HG02870 (cell line): ENCODE measurements around the gene PSMD10.

Experiments used
- ATAC-seq: cut with Tn5 transposase; IDR thresholded peaks from one replicate; pipeline ENCODE4 v1.9.1; 2021; ENCODE audit warnings: mild to moderate bottlenecking, moderate library complexity; ENCODE audit not compliant: unreplicated experiment

PSMD10 gene

GRCh38 chrX:108091264-108091877, at the start of gene PSMD10, which contains the start of gene ATG4A:
PSMD10 (minus strand) TSS chrX:108091542; CDS start chrX:108091520, 22 bp downstream.
ATG4A (plus strand) TSS chrX:108091778; CDS start chrX:108091827, 49 bp downstream.
- peak; percentile 92 for ATAC-seq

- ATAC-seq = no peak
Measured at GRCh38 chrX:108138814-108139702, 47.7 kb upstream of the PSMD10 start.

- ATAC-seq = no peak
Measured at GRCh38 chrX:108134724-108135123, 43.4 kb upstream of the PSMD10 start.

GRCh38 chrX:108132876-108133275, 41.5 kb upstream of the PSMD10 start:
- no peak for ATAC-seq

- ATAC-seq = no peak
Measured at GRCh38 chrX:108132034-108132433, 40.7 kb upstream of the PSMD10 start.

GRCh38 chrX:108131471-108131870, 40.1 kb upstream of the PSMD10 start:
- ATAC-seq = no peak

GRCh38 chrX:108130889-108131288, 39.5 kb upstream of the PSMD10 start:
- no peak for ATAC-seq

- no peak for ATAC-seq
Measured at GRCh38 chrX:108127152-108127551, 35.8 kb upstream of the PSMD10 start.

GRCh38 chrX:108126661-108127060, 35.3 kb upstream of the PSMD10 start:
- no peak for ATAC-seq

GRCh38 chrX:108123591-108124366, 32.4 kb upstream of the PSMD10 start:
- no peak for ATAC-seq

GRCh38 chrX:108122748-108123147, 31.4 kb upstream of the PSMD10 start:
- ATAC-seq = no peak

GRCh38 chrX:108121291-108121690, 29.9 kb upstream of the PSMD10 start:
- ATAC-seq = no peak

GRCh38 chrX:108117988-108118387, 26.6 kb upstream of the PSMD10 start:
- ATAC-seq = no peak

GRCh38 chrX:108114541-108114940, 23.2 kb upstream of the PSMD10 start:
- no peak for ATAC-seq

- ATAC-seq = no peak
Measured at GRCh38 chrX:108105473-108105872, 14.1 kb upstream of the PSMD10 start.

GRCh38 chrX:108097380-108097779, 6.0 kb upstream of the PSMD10 start:
- no peak for ATAC-seq

- ATAC-seq = peak; percentile 40
Measured at GRCh38 chrX:108091878-108092291, 543 bp upstream of the PSMD10 start.

GRCh38 chrX:108090491-108091263, 665 bp downstream of the PSMD10 start:
- no peak for ATAC-seq

GRCh38 chrX:108088511-108088910, 2.8 kb downstream of the PSMD10 start:
- no peak for ATAC-seq

GRCh38 chrX:108087792-108088191, 3.5 kb downstream of the PSMD10 start:
- ATAC-seq = no peak

GRCh38 chrX:108081110-108081509, 10.2 kb downstream of the PSMD10 start:
- ATAC-seq = no peak
